Rectal smooth muscle tissue (tissue), 1 donor: Measurements from ENCODE around the gene SLC41A1.
"Not testable (repeated sequence)": the region's sequence is repeated elsewhere in the genome, so short reads cannot be mapped to it uniquely, and the experiment has no call there.

Source experiments
- H3K27ac ChIP-seq: one replicate; pipeline ENCODE4 v1.7.0; 2013; ENCODE audit warnings: low read depth, low read length, inconsistent platforms
- H3K27me3 ChIP-seq: one replicate; pipeline ENCODE4 v1.7.0; 2013; ENCODE audit warnings: low read length; ENCODE audit not compliant: control insufficient read depth, insufficient read depth
- H3K36me3 ChIP-seq: one replicate; pipeline ENCODE4 v1.7.0; 2013; ENCODE audit warnings: low read length; ENCODE audit not compliant: control insufficient read depth, insufficient read depth
- H3K4me1 ChIP-seq: one replicate; pipeline ENCODE4 v1.7.0; 2013; ENCODE audit warnings: low read length; ENCODE audit not compliant: control insufficient read depth, insufficient read depth
- H3K4me3 ChIP-seq: one replicate; pipeline ENCODE4 v1.7.0; 2013; ENCODE audit warnings: low read length
- H3K9ac ChIP-seq: one replicate; pipeline ENCODE4 v1.7.0; 2013; ENCODE audit warnings: low read length

SLC41A1 gene

GRCh38 chr1:205812878-205813754, at the start of gene SLC41A1:
SLC41A1 (minus strand) TSS chr1:205813198; CDS start chr1:205810441, 2,757 bp downstream.
- Histone ChIP-seq H3K4me3 (peak within 1 kb of the TSS; percentile 87), H3K27ac (peak within 1 kb of the TSS; percentile 89), H3K9ac (peak within 1 kb of the TSS; percentile 75), H3K4me1 (peaks cover 28% of the 10 kb centered on the region), H3K36me3 (no peaks in the 10 kb centered on the region), H3K27me3 (no peaks in the 10 kb centered on the region)

- Histone ChIP-seq H3K4me1 (no peaks in the 10 kb centered on the region), H3K36me3 (no peaks in the 10 kb centered on the region), H3K27ac (no peak overlapping the region), H3K4me3 (no peak overlapping the region), H3K27me3 (no peaks in the 10 kb centered on the region), H3K9ac (no peak overlapping the region)
Observed at GRCh38 chr1:205861540-205861939, 48.5 kb upstream of the SLC41A1 start.

- Histone ChIP-seq H3K9ac (no peak overlapping the region), H3K36me3 (no peaks in the 10 kb centered on the region), H3K4me1 (no peaks in the 10 kb centered on the region), H3K27ac (no peak overlapping the region), H3K27me3 (no peaks in the 10 kb centered on the region), H3K4me3 (no peak overlapping the region)
Observed at GRCh38 chr1:205858141-205858961, 45.4 kb upstream of the SLC41A1 start.

GRCh38 chr1:205857501-205857900, 44.5 kb upstream of the SLC41A1 start:
- not testable (repeated sequence) for H3K27ac ChIP-seq, H3K4me3 ChIP-seq, H3K36me3 ChIP-seq, H3K9ac ChIP-seq, H3K4me1 ChIP-seq, H3K27me3 ChIP-seq

- Histone ChIP-seq H3K27me3 (no peaks in the 10 kb centered on the region), H3K4me3 (no peak overlapping the region), H3K4me1 (no peaks in the 10 kb centered on the region), H3K36me3 (no peaks in the 10 kb centered on the region), H3K9ac (no peak overlapping the region), H3K27ac (no peak overlapping the region)
Observed at GRCh38 chr1:205856433-205856832, 43.4 kb upstream of the SLC41A1 start.

GRCh38 chr1:205852969-205853368, 40.0 kb upstream of the SLC41A1 start:
- Histone ChIP-seq H3K9ac (no peak overlapping the region), H3K27ac (no peak overlapping the region), H3K4me1 (peaks cover 4% of the 10 kb centered on the region), H3K36me3 (no peaks in the 10 kb centered on the region), H3K27me3 (no peaks in the 10 kb centered on the region), H3K4me3 (no peak overlapping the region)

- Histone ChIP-seq H3K36me3 (no peaks in the 10 kb centered on the region), H3K27me3 (no peaks in the 10 kb centered on the region), H3K4me3 (no peak overlapping the region), H3K4me1 (peaks cover 4% of the 10 kb centered on the region), H3K9ac (no peak overlapping the region), H3K27ac (no peak overlapping the region)
Observed at GRCh38 chr1:205851993-205852392, 39.0 kb upstream of the SLC41A1 start.

- no peaks in the 10 kb centered on the region for H3K36me3 ChIP-seq
- no peak within 1 kb of the TSS for H3K27ac ChIP-seq
- peaks cover 4% of the 10 kb centered on the region for H3K4me1 ChIP-seq
- H3K9ac ChIP-seq = peak within 1 kb of the TSS; percentile 4
- H3K4me3 ChIP-seq = peak within 1 kb of the TSS; percentile 75
- no peaks in the 10 kb centered on the region for H3K27me3 ChIP-seq
Observed at GRCh38 chr1:205849619-205850355, 36.8 kb upstream of the SLC41A1 start, which contains the start of gene PM20D1. PM20D1 (minus strand) TSS chr1:205850132; CDS start chr1:205850072, 60 bp downstream.

GRCh38 chr1:205843036-205843859, 30.2 kb upstream of the SLC41A1 start:
- Histone ChIP-seq H3K27me3 (no peaks in the 10 kb centered on the region), H3K36me3 (no peaks in the 10 kb centered on the region), H3K9ac (no peak overlapping the region), H3K4me1 (no peaks in the 10 kb centered on the region), H3K27ac (no peak overlapping the region), H3K4me3 (no peak overlapping the region)

- Histone ChIP-seq H3K4me3 (no peak overlapping the region), H3K27ac (no peak overlapping the region), H3K27me3 (no peaks in the 10 kb centered on the region)
Observed at GRCh38 chr1:205842229-205842628, 29.2 kb upstream of the SLC41A1 start.

GRCh38 chr1:205840146-205840923, 27.3 kb upstream of the SLC41A1 start:
- Histone ChIP-seq H3K4me1 (no peaks in the 10 kb centered on the region), H3K27ac (no peak overlapping the region)

More at GRCh38 chr1:205842229-205842628, 29.2 kb upstream of the SLC41A1 start:
- Histone ChIP-seq H3K9ac (no peak overlapping the region), H3K36me3 (no peaks in the 10 kb centered on the region), H3K4me1 (no peaks in the 10 kb centered on the region)

More at GRCh38 chr1:205840146-205840923, 27.3 kb upstream of the SLC41A1 start:
- H3K4me3 ChIP-seq = no peak overlapping the region
- H3K9ac ChIP-seq = no peak overlapping the region
- no peaks in the 10 kb centered on the region for H3K36me3 ChIP-seq
- no peaks in the 10 kb centered on the region for H3K27me3 ChIP-seq
